ENCODE measurements around the gene ZNF423.

The ZNF423 gene

GRCh38 chr16:49848530-49848929 is 7.4 kb downstream of the ZNF423 start:
- no peak for DNase-seq

- no peak for DNase-seq
These were observed 9.1 kb downstream of the ZNF423 start for GRCh38 chr16:49846800-49847199.

- no peak for DNase-seq
These were observed 11.6 kb downstream of the ZNF423 start for GRCh38 chr16:49844359-49844758.

- no peak for DNase-seq
These were observed 12.2 kb downstream of the ZNF423 start for GRCh38 chr16:49843758-49844157.

GRCh38 chr16:49842972-49843371 is 12.9 kb downstream of the ZNF423 start:
- no peak for DNase-seq

- DNase-seq = no peak
These were observed 16.7 kb downstream of the ZNF423 start for GRCh38 chr16:49839017-49839825.

GRCh38 chr16:49838441-49839016 is 17.4 kb downstream of the ZNF423 start:
- DNase-seq = no peak

GRCh38 chr16:49837688-49838410 is 18.1 kb downstream of the ZNF423 start:
- no peak for DNase-seq

GRCh38 chr16:49836668-49837067 is 19.2 kb downstream of the ZNF423 start:
- DNase-seq = no peak

GRCh38 chr16:49836218-49836617 is 19.7 kb downstream of the ZNF423 start:
- DNase-seq = no peak

GRCh38 chr16:49835161-49835777 is 20.6 kb downstream of the ZNF423 start:
- no peak for DNase-seq

- DNase-seq = no peak
These were observed 21.3 kb downstream of the ZNF423 start for GRCh38 chr16:49834531-49835151.

GRCh38 chr16:49833796-49834530 is 21.9 kb downstream of the ZNF423 start:
- DNase-seq = no peak

- DNase-seq = no peak
These were observed 22.8 kb downstream of the ZNF423 start for GRCh38 chr16:49833085-49833484.

- DNase-seq = no peak
These were observed 23.7 kb downstream of the ZNF423 start for GRCh38 chr16:49832177-49832576.

GRCh38 chr16:49830873-49831272 is 25.0 kb downstream of the ZNF423 start:
- DNase-seq = no peak

- DNase-seq = no peak
These were observed 27.2 kb downstream of the ZNF423 start for GRCh38 chr16:49828533-49829267.

GRCh38 chr16:49827805-49828438 is 28.0 kb downstream of the ZNF423 start:
- DNase-seq = no peak

GRCh38 chr16:49826515-49826914 is 29.4 kb downstream of the ZNF423 start:
- no peak for DNase-seq

GRCh38 chr16:49825041-49825440 is 30.9 kb downstream of the ZNF423 start:
- no peak for DNase-seq

- no peak for DNase-seq
These were observed 31.3 kb downstream of the ZNF423 start for GRCh38 chr16:49824593-49824992.

All from COR-L47 (cell line).